Measurements from ENCODE around the gene KRT3. TPM values are rescaled to one million over a fixed set of nuclear protein-coding genes. Genes with fewer than 3 reads are reported as not detected.

Gene KRT3
- total RNA-seq: not detected in 2 replicates

GRCh38 chr12:52795694-52796428 lies at the start of gene KRT3:
KRT3 (minus strand) TSS chr12:52796117; CDS start chr12:52796042, 75 bp downstream.

GRCh38 chr12:52833922-52834726 lies 38.2 kb upstream of the KRT3 start, which contains the start of gene KRT79:
KRT79 (minus strand) TSS chr12:52834311; CDS start chr12:52834260, 51 bp downstream.

GRCh38 chr12:52813885-52814709 lies 18.2 kb upstream of the KRT3 start, which contains the start of gene KRT4:
KRT4 (minus strand) TSS chr12:52814116; CDS start chr12:52814058, 58 bp downstream.

GRCh38 chr12:52776913-52777395 lies 19.0 kb downstream of the KRT3 start, which contains the start of gene KRT76:
KRT76 (minus strand) TSS chr12:52777345; CDS start chr12:52777291, 54 bp downstream.

Other genes with a start within 250 kb of the KRT3 start
- gene KRT71, start 243.0 kb downstream of the KRT3 start, total RNA-seq: not detected in 2 replicates
- gene KRT74, start 222.3 kb downstream of the KRT3 start, total RNA-seq: not detected in 2 replicates
- not detected in 2 replicates for gene KRT72, start 194.7 kb downstream of the KRT3 start, total RNA-seq
- gene KRT73, start 177.6 kb downstream of the KRT3 start, total RNA-seq: not detected in 2 replicates
- not detected in 2 replicates for gene KRT2, start 143.9 kb downstream of the KRT3 start, total RNA-seq
- gene KRT1, start 115.7 kb downstream of the KRT3 start, total RNA-seq: not detected in 2 replicates
- gene KRT77, start 92.6 kb downstream of the KRT3 start, total RNA-seq: not detected in 2 replicates
- not detected in 2 replicates for gene KRT76, start 18.8 kb downstream of the KRT3 start, total RNA-seq
- gene KRT4, start 18.0 kb upstream of the KRT3 start, total RNA-seq: not detected in 2 replicates
- gene KRT79, start 38.2 kb upstream of the KRT3 start, total RNA-seq: under 0.01 TPM in 1 of 2 replicates, not detected in the other
- not detected in 2 replicates for gene KRT78, start 52.9 kb upstream of the KRT3 start, total RNA-seq
- 12.1 and 18.6 TPM in 2 replicates for gene KRT8, start 109.0 kb upstream of the KRT3 start, total RNA-seq
- gene KRT18, start 153.0 kb upstream of the KRT3 start, total RNA-seq: 214 and 462 TPM in 2 replicates
- 1,057 and 1,863 TPM in 2 replicates for gene EIF4B, start 210.3 kb upstream of the KRT3 start, total RNA-seq

Measured in regular cardiac myocyte (primary cell).